Panc1 (cell line): Measurements from ENCODE around the gene CACNA2D3. TPM values are rescaled to one million over a fixed set of nuclear protein-coding genes. Genes with fewer than 3 reads are reported as not detected.

Experiments used
- ATAC-seq: fragments of 200-7000 bp; cut with Tn5 transposase; 2 replicates; pipeline ENCODE4 v1.9.1; 2020; ENCODE audit warnings: mild to moderate bottlenecking, moderate library complexity
- BruUV-seq: library from RNA; stranded (reverse); fragments of 400-500 nt; replicated peaks from 2 replicates; lab custom pipeline; 2021; lab: Mats Ljungman, UMichigan
- CTCF ChIA-PET: fragments of 300-600 bp; sonication (Branson Sonifier 250); formaldehyde crosslinking; loops from one replicate; lab custom pipeline; 2022; ENCODE audit warnings: antibody characterized with exemption; lab: Charles Lee
- POLR2A ChIA-PET: fragments of 300-600 bp; sonication (Branson Sonifier 250); formaldehyde crosslinking; loops from one replicate; lab custom pipeline; 2022; ENCODE audit warnings: antibody characterized with exemption; lab: Charles Lee
- DNase-seq: peaks from one replicate; pipeline ENCODE4 v3.0.0-alpha.2; 2010; ENCODE audit warnings: low read depth, low spot score
- H3K27ac ChIP-seq: 2 replicates; pipeline ENCODE4 v1.5.1; 2011; ENCODE audit warnings: mild to moderate bottlenecking, low read length, inconsistent platforms
- H3K27me3 ChIP-seq: fragments of 200-500 bp; sonication (Bioruptor generic); 2 replicates; pipeline ENCODE4 v1.6.0; 2014; ENCODE audit warnings: low read length, inconsistent platforms; ENCODE audit not compliant: control insufficient read depth, insufficient read depth
- H3K36me3 ChIP-seq: fragments of 200-500 bp; sonication (Bioruptor generic); 2 replicates; pipeline ENCODE4 v1.5.1; 2014; ENCODE audit warnings: inconsistent platforms, mild to moderate bottlenecking, low read length, moderate library complexity; ENCODE audit not compliant: control insufficient read depth, insufficient read depth
- H3K4me1 ChIP-seq: 2 replicates; pipeline ENCODE4 v1.5.1; 2011; ENCODE audit warnings: inconsistent platforms, mild to moderate bottlenecking, low read length, moderate library complexity; ENCODE audit not compliant: control insufficient read depth, insufficient read depth
- H3K4me3 ChIP-seq, 2 experiments: 2 replicates each; pipeline ENCODE4 v1.5.1; 2011 to 2012; ENCODE audit warnings: low read depth in 2 of 2, low read length in 2 of 2, mild to moderate bottlenecking in 2 of 2, inconsistent platforms in 1 of 2, moderate library complexity in 1 of 2
- H3K9me3 ChIP-seq: fragments of 200-500 bp; sonication (Bioruptor generic); 2 replicates; pipeline ENCODE4 v1.5.1; 2014; ENCODE audit warnings: low read depth, mild to moderate bottlenecking, inconsistent platforms, low read length, moderate library complexity; ENCODE audit not compliant: control insufficient read depth, insufficient read depth
- POLR2AphosphoS5 ChIP-seq: IDR thresholded peaks from 2 replicates; pipeline ENCODE4 v1.6.1; 2012; ENCODE audit warnings: mild to moderate bottlenecking, low read depth, low read length, moderate library complexity
- SIN3A ChIP-seq: IDR thresholded peaks from 2 replicates; pipeline ENCODE4 v1.6.1; 2012; ENCODE audit warnings: low read depth, mild to moderate bottlenecking, low read length, moderate library complexity, borderline replicate concordance; ENCODE audit not compliant: insufficient read depth
- TCF7L2 ChIP-seq: IDR thresholded peaks from 2 replicates; pipeline ENCODE4 v1.6.1; 2011; ENCODE audit warnings: mild to moderate bottlenecking, low read depth, low read length, inconsistent platforms
- in situ Hi-C: cut with HindIII; loops from 2 replicates; pipeline ENCODE4 v1.10.0; 2016; ENCODE audit warnings: low sequenced_read_pairs, low pct_unique_long_range_greater_than_20kb
- intact Hi-C: fragments of 100-400 bp; cut with micrococcal nuclease; formaldehyde crosslinking; loops from one replicate; pipeline ENCODE4 v1.10.0; 2022; ENCODE audit not compliant: unreplicated experiment
- total RNA-seq: library from RNA; stranded (reverse); gene quantifications from one replicate; pipeline ENCODE4 v1.2.1, GENCODE V29; 2021; ENCODE audit not compliant: unreplicated experiment
- TF ChIP-seq, protein P1 (sequence below): fragments of 450-650 bp; IDR thresholded peaks from 2 replicates; pipeline ENCODE4 v1.5.1; 2017; ENCODE audit warnings: mild to moderate bottlenecking
- TF ChIP-seq, protein P2 (sequence below), 2 experiments: IDR thresholded peaks; 2 replicates each; pipeline ENCODE4 v1.6.1; 2011 to 2012; ENCODE audit warnings: low read depth in 2 of 2, control low read depth in 1 of 2, low read length in 1 of 2, mild to moderate bottlenecking in 1 of 2, moderate library complexity in 1 of 2; ENCODE audit not compliant: insufficient read depth in 1 of 2

CACNA2D3 gene
- total RNA-seq, 1 experiment from 2014 or later: 0.41 TPM

DNA sequence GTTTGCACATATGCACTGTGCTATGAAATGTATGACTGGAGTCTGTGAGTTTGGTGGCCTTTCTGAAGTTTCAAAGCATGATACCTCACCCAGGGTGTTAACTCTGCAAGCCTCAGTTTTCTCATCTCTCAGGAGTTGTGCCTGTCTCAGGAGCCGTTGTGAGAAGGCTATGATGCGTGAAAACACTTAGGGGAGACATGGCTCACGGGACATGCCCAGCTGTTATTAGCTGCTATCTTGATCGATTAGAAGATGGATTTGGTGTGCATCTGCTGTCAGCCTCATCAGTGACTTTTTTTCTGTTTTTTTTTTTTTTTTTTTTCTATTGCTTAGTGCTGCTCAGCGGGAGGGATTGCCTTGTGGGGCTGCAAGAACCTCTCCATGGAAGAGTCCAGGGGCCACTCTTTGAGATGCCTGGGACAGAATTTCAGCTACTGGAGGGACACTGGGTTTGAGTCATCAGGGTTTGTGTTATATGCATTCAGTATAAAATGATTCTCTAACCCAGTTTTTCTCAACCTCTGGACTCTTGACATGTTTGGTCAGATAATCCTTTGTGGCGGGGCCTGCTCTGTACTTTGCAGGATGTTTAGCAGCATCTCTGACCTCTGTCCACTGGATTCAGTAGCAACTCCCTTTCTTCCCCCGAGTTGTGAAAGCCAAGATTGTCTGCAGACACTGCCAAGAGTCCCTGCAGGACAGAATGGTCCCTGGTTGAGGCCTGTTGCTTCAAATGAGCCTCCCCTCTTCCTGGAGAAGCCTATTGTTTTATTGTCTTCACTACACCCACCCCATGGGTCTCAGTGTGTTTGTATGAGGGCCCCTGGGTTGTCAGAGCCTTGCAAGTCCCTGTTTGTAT lies 181.4 kb downstream of the CACNA2D3 start:
- CTCF ChIA-PET: no interaction called here
- in situ Hi-C loops: no loop called here
- BruUV-seq: no TSS peak

DNA sequence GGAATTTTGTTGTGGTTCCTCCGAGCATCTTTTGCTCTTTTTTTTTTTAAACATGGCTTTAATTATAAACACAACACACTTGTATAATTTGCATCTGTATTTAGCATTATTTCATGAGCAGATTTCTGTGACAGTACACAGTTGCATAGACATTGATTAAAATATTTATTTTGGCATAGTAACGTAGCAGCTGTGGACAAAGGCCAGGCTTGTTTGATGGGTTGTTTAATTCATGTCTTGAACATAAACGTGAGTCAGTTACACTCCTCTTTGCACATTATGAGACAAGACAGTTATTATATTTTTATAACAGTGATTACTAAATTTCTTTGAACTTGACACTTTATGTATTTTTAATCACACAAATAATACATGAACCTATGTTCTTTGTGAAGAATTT lies 182.5 kb downstream of the CACNA2D3 start:
- no peak for TF ChIP-seq TCF7L2
- TF ChIP-seq, protein P1, sequence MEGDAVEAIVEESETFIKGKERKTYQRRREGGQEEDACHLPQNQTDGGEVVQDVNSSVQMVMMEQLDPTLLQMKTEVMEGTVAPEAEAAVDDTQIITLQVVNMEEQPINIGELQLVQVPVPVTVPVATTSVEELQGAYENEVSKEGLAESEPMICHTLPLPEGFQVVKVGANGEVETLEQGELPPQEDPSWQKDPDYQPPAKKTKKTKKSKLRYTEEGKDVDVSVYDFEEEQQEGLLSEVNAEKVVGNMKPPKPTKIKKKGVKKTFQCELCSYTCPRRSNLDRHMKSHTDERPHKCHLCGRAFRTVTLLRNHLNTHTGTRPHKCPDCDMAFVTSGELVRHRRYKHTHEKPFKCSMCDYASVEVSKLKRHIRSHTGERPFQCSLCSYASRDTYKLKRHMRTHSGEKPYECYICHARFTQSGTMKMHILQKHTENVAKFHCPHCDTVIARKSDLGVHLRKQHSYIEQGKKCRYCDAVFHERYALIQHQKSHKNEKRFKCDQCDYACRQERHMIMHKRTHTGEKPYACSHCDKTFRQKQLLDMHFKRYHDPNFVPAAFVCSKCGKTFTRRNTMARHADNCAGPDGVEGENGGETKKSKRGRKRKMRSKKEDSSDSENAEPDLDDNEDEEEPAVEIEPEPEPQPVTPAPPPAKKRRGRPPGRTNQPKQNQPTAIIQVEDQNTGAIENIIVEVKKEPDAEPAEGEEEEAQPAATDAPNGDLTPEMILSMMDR: no peak
- no peak for TF ChIP-seq POLR2AphosphoS5
- no peak for TF ChIP-seq SIN3A
- TF ChIP-seq, protein P2, sequence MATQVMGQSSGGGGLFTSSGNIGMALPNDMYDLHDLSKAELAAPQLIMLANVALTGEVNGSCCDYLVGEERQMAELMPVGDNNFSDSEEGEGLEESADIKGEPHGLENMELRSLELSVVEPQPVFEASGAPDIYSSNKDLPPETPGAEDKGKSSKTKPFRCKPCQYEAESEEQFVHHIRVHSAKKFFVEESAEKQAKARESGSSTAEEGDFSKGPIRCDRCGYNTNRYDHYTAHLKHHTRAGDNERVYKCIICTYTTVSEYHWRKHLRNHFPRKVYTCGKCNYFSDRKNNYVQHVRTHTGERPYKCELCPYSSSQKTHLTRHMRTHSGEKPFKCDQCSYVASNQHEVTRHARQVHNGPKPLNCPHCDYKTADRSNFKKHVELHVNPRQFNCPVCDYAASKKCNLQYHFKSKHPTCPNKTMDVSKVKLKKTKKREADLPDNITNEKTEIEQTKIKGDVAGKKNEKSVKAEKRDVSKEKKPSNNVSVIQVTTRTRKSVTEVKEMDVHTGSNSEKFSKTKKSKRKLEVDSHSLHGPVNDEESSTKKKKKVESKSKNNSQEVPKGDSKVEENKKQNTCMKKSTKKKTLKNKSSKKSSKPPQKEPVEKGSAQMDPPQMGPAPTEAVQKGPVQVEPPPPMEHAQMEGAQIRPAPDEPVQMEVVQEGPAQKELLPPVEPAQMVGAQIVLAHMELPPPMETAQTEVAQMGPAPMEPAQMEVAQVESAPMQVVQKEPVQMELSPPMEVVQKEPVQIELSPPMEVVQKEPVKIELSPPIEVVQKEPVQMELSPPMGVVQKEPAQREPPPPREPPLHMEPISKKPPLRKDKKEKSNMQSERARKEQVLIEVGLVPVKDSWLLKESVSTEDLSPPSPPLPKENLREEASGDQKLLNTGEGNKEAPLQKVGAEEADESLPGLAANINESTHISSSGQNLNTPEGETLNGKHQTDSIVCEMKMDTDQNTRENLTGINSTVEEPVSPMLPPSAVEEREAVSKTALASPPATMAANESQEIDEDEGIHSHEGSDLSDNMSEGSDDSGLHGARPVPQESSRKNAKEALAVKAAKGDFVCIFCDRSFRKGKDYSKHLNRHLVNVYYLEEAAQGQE (IDR thresholded peaks at IDR 0.05; ENCODE audit: insufficient read depth in 1 of 2, low read depth in 2 of 2, low read length in 1 of 2): no peak
- ATAC-seq: no peak
- CTCF ChIA-PET: no interaction called here
- in situ Hi-C loops: no loop called here
- Histone ChIP-seq H3K4me3 (no peak overlapping the region), H3K4me1 (no peaks in the 10 kb centered on the region), H3K27ac (no peak overlapping the region), H3K27me3 (no peaks in the 10 kb centered on the region), H3K9me3 (no peaks in the 10 kb centered on the region), H3K36me3 (no peaks in the 10 kb centered on the region)
- no TSS peak for BruUV-seq
- DNase-seq: no peak
- intact Hi-C loops: no loop called here
- POLR2A ChIA-PET: no interaction called here

More for the DNA sequence above, 181.4 kb downstream of the CACNA2D3 start:
- TF ChIP-seq, protein P1: no peak
- no peak for ATAC-seq
- DNase-seq: no peak
- H3K36me3 ChIP-seq: no peaks in the 10 kb centered on the region
- no peaks in the 10 kb centered on the region; the same call in 1 of the 2 replicates for H3K27me3 ChIP-seq
- no peak overlapping the region for H3K4me3 ChIP-seq
- H3K4me1 ChIP-seq: no peaks in the 10 kb centered on the region
- no peaks in the 10 kb centered on the region for H3K9me3 ChIP-seq
- intact Hi-C loops: no loop called here
- POLR2A ChIA-PET: no interaction called here
- H3K27ac ChIP-seq: no peak overlapping the region
